ENCODE measurements around the gene OXNAD1. TPM values are rescaled to one million over a fixed set of nuclear protein-coding genes. Genes with fewer than 3 reads are reported as not detected.

Gene OXNAD1
- total RNA-seq, 1 experiment from 2014 or later, result 12.1 TPM

DNA sequence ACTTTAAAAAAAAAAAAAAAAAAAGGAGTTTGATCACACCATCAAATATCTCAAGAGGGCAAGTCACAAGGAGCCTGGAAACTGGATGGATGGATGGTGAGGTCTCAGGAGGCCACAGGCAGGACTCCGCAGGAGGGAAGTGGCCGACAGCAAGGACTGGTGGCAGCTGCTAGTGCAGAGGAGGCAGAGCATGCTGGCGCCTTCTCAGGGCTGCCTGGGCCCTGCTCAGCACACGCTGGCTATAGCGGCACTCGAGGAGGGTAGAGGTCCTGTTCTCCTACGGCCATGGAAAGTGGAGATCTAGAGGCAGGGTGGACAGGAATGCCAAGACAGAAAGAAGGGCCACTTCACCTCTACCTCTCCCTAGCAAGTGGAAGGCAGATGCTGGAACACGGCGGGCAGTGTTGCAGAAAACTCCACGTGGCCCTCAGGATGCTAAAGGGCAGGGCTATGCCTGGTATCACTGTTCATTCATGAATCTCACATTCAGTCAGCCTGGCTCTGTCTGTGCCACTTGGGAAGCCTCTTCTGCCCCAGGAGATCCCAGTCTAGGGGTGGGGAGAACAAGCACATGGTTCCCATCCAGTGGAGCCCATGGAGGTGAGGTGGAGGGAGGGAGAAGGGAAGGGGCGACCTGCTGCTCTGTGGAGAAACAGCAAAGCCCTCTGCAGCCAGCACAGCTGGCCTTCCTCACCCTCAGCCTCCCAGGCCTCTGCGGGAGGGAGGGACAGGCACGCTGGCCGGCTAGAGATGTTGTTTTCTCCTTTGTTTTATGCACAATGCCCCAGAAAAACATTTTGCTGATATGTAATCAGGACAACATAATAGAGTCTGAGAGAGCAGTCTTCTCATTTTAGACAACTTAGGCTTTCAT lies 71.0 kb downstream of the OXNAD1 start (continued):
- TF ChIP-seq, protein P1, sequence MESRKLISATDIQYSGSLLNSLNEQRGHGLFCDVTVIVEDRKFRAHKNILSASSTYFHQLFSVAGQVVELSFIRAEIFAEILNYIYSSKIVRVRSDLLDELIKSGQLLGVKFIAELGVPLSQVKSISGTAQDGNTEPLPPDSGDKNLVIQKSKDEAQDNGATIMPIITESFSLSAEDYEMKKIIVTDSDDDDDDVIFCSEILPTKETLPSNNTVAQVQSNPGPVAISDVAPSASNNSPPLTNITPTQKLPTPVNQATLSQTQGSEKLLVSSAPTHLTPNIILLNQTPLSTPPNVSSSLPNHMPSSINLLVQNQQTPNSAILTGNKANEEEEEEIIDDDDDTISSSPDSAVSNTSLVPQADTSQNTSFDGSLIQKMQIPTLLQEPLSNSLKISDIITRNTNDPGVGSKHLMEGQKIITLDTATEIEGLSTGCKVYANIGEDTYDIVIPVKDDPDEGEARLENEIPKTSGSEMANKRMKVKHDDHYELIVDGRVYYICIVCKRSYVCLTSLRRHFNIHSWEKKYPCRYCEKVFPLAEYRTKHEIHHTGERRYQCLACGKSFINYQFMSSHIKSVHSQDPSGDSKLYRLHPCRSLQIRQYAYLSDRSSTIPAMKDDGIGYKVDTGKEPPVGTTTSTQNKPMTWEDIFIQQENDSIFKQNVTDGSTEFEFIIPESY (IDR thresholded peaks at IDR 0.05; ENCODE audit: extremely low read depth, insufficient replicate concordance, low read length), result no peak

DNA sequence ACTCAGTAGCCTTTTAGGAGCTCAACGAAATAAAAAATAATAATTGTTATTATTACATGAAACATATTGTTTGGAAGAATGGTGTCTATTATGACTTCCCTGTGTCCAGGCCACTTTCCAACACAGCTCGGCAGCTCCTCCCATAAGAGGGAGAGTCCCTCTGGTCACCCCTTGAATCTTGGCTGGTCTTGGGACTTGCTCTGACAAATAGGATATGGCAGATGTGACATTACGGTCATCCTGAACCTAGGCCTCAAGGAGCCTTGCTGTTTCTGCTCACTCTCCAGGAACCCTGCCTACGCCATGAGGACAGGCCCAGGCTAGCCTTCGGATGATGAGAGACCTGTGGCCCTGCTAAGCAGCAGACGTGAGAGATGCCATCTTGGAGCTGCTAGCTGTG lies 71.8 kb downstream of the OXNAD1 start:
- ChIA-PET CTCF (no interaction called here), RAD21 (ENCODE audit: low non-redundant PET in 1 of 2, low total read pairs in 2 of 2, uncharacterized antibody in 2 of 2, unreplicated experiment in 2 of 2) (no interaction called here), POLR2A (no interaction called here)
- Histone ChIP-seq H3K36me3 (ENCODE audit: control insufficient read depth in 1 of 2, insufficient read depth in 2 of 2, low read length in 2 of 2) (no peaks in the 10 kb centered on the region), H3K79me2 (ENCODE audit: insufficient read depth, low read length) (no peaks in the 10 kb centered on the region), H3K9me2 (ENCODE audit: insufficient read depth) (no peaks in the 10 kb centered on the region), H2AFZ (ENCODE audit: low read depth, low read length, poor library complexity, severe bottlenecking) (no peak overlapping the region), H3K9ac (ENCODE audit: low read length) (no peak overlapping the region), H3K4me2 (ENCODE audit: low read length) (no peak overlapping the region), H4K20me1 (ENCODE audit: insufficient read depth) (0 out of 2 replicates have a peak, but pooled peaks cover 3% of the 10 kb centered on the region), H3K27me3 (ENCODE audit: insufficient read depth, low read length) (no peaks in the 10 kb centered on the region), H3K9me3 (ENCODE audit: control insufficient read depth in 1 of 2, insufficient read depth in 1 of 2, low read depth in 1 of 2, low read length in 2 of 2) (no peaks in the 10 kb centered on the region), H3K4me3 (replicated peaks in 1 of 2; ENCODE audit: low read depth in 1 of 2, low read length in 2 of 2) (no peak overlapping the region), H3K27ac (ENCODE audit: low read depth, low read length) (no peak overlapping the region), H3K4me1 (ENCODE audit: control insufficient read depth in 1 of 2, insufficient read depth in 2 of 2, low read length in 2 of 2) (no peaks in the 10 kb centered on the region)
- no peak for ATAC-seq
- intact Hi-C loops (cut with micrococcal nuclease), result no loop called here
- TF ChIP-seq EZH2 (IDR thresholded peaks at IDR 0.05), result no peak
- no peak for TF ChIP-seq POLR2AphosphoS5 (IDR thresholded peaks at IDR 0.05; ENCODE audit: low read depth, low read length)
- TF ChIP-seq, protein P2, sequence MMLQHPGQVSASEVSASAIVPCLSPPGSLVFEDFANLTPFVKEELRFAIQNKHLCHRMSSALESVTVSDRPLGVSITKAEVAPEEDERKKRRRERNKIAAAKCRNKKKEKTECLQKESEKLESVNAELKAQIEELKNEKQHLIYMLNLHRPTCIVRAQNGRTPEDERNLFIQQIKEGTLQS (IDR thresholded peaks at IDR 0.05), result no peak
- no peak for TF ChIP-seq SP1 (IDR thresholded peaks at IDR 0.05; ENCODE audit: low read depth)
- DNase-seq (ENCODE audit: low read depth, low spot score), result no peak
- no TSS peak for BruUV-seq (replicated peaks)

All from HCT116 (cell line).